CD4-positive, alpha-beta T cell treated with Interleukin-17A for 1 hour (primary cell): ENCODE measurements around the gene DYNC1I1.

Experiments
- DNase-seq: peaks from one replicate; pipeline ENCODE4 v3.0.0-alpha.2; 2020

Gene DYNC1I1

GRCh38 chr7:95794917-95795515, 22.7 kb downstream of the DYNC1I1 start:
- no peak for DNase-seq

- DNase-seq = no peak
Measured at GRCh38 chr7:95796617-95797016, 24.3 kb downstream of the DYNC1I1 start.

GRCh38 chr7:95798401-95798930, 26.1 kb downstream of the DYNC1I1 start:
- DNase-seq = no peak

- no peak for DNase-seq
Measured at GRCh38 chr7:95800787-95801186, 28.4 kb downstream of the DYNC1I1 start.

- no peak for DNase-seq
Measured at GRCh38 chr7:95802270-95802669, 29.9 kb downstream of the DYNC1I1 start.

- no peak for DNase-seq
Measured at GRCh38 chr7:95804052-95804451, 31.7 kb downstream of the DYNC1I1 start.

- no peak for DNase-seq
Measured at GRCh38 chr7:95805909-95806308, 33.6 kb downstream of the DYNC1I1 start.

- no peak for DNase-seq
Measured at GRCh38 chr7:95808396-95808795, 36.0 kb downstream of the DYNC1I1 start.

- DNase-seq = no peak
Measured at GRCh38 chr7:95811846-95812445, 39.6 kb downstream of the DYNC1I1 start.

GRCh38 chr7:95814721-95815120, 42.4 kb downstream of the DYNC1I1 start:
- DNase-seq = no peak

- no peak for DNase-seq
Measured at GRCh38 chr7:95817866-95818640, 45.7 kb downstream of the DYNC1I1 start.

GRCh38 chr7:95820778-95821177, 48.4 kb downstream of the DYNC1I1 start:
- no peak for DNase-seq

- DNase-seq = no peak
Measured at GRCh38 chr7:95822717-95823116, 50.4 kb downstream of the DYNC1I1 start.

- DNase-seq = no peak
Measured at GRCh38 chr7:95824616-95825015, 52.3 kb downstream of the DYNC1I1 start.

- DNase-seq = no peak
Measured at GRCh38 chr7:95828824-95829790, 56.8 kb downstream of the DYNC1I1 start.

- no peak for DNase-seq
Measured at GRCh38 chr7:95840953-95841950, 68.9 kb downstream of the DYNC1I1 start.

- no peak for DNase-seq
Measured at GRCh38 chr7:95843286-95843685, 70.9 kb downstream of the DYNC1I1 start.

GRCh38 chr7:95845007-95845406, 72.7 kb downstream of the DYNC1I1 start:
- no peak for DNase-seq

GRCh38 chr7:95847061-95847460, 74.7 kb downstream of the DYNC1I1 start:
- DNase-seq = no peak

- no peak for DNase-seq
Measured at GRCh38 chr7:95859429-95859828, 87.1 kb downstream of the DYNC1I1 start.

GRCh38 chr7:95861041-95861440, 88.7 kb downstream of the DYNC1I1 start:
- DNase-seq = no peak
